KOPT-K1 (cell line): Measurements from ENCODE around the gene PMIS2.

Experiments
- H3K27ac ChIP-seq: fragments of 200-600 bp; sonication (generic); 2 replicates; pipeline ENCODE4 v1.5.1; 2016; ENCODE audit warnings: antibody characterized with exemption, mild to moderate bottlenecking, low read depth, low read length; ENCODE audit not compliant: poor library complexity, severe bottlenecking
- H3K36me3 ChIP-seq: fragments of 200-600 bp; sonication (generic); 2 replicates; pipeline ENCODE4 v1.5.1; 2017; ENCODE audit warnings: antibody characterized with exemption, mild to moderate bottlenecking, low read length, moderate library complexity; ENCODE audit not compliant: insufficient read depth
- H3K9me3 ChIP-seq: fragments of 200-600 bp; sonication (generic); 2 replicates; pipeline ENCODE4 v1.5.1; 2017; ENCODE audit warnings: antibody characterized with exemption, low read length, mild to moderate bottlenecking; ENCODE audit not compliant: insufficient read depth, poor library complexity, severe bottlenecking

Gene PMIS2

GRCh38 chr19:35552534-35553384 is 33.2 kb upstream of the PMIS2 start:
- no peak overlapping the region for H3K27ac ChIP-seq
- H3K36me3 ChIP-seq: no peaks in the 10 kb centered on the region
- no peaks in the 10 kb centered on the region for H3K9me3 ChIP-seq

DNA sequence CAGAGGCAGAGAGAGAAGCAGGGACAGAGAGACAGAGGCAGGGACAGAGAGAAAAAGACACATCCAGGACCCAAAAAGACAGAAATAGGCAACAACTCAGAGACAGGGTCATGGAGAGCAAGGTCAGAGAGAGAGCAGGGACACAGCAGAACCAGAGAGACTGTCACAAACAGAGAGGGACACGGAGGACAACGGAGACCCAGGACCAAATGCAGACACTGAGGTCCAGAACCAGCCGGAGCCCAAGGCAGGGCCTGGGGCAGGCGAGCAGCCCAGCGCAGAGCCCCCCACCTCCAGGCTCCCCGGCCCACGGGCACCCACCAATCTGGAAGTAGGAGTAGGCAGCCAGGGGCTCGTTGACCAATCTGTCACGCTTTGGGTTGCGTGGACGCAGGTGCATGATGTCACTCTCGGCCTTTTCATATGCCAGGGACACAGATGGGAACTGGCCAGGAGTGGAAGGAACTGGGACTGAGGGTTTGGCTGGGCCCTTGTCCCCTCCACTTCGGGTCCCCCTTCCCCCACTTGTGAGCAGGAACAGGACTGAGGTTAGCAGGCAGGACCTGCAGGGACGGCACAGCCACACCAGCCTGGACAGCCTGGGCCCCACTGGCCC is 32.5 kb upstream of the PMIS2 start:
- Histone ChIP-seq H3K36me3 (no peaks in the 10 kb centered on the region), H3K9me3 (no peaks in the 10 kb centered on the region), H3K27ac (no peak overlapping the region)

DNA sequence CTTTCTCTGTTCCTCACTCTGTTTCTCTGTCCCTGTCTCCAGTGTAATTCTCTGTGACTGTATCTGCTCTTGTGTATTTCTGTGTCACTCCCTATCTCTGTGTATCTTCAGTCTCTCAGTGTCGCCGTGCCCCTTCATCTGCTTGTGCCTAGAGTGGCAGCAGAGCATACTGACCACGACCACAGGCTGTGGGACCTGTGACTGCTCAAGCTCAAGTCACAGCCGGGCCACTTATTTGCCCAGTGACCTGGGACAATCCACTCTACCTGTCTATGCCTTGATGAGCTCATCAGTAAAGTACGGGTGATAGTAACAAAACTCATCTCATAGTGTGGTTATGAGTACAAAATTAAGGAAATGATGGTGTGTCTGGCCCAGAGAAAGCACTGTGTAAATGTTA is 31.9 kb upstream of the PMIS2 start:
- Histone ChIP-seq H3K36me3 (no peaks in the 10 kb centered on the region), H3K9me3 (no peaks in the 10 kb centered on the region), H3K27ac (no peak overlapping the region)

DNA sequence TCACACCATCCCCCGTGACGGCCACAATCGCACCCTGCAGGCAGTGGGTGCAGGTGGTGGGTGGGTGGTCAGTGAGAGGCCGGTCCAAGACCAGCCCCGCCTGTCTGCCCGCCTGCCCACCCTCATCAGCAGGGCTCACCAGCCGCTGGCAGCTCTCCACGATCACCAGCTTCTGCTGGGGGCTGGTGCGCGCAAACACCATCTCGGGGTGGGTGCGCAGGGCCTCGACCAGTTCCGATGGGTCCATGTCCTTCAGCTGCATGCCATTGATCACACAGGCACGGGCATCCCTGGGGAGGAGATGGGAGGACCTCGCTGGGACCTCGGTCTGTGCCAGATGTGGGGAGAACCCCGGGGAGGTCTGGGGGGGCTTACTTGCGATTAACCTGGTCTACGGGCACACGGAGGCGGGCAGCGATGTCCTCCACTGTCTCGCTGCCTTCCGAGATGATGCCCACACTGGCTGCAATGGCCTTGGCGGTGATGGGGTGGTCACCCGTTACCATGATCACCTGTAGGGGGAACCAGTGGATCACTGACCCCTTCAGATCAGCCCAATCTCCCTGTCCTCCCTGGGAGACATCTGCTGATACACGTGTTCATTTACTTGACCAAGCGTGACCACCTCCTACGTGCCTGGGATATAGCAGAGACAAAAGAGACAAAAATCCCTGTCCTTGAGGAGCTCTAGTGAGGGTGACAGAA is 30.5 kb upstream of the PMIS2 start:
- no peaks in the 10 kb centered on the region for H3K36me3 ChIP-seq
- H3K27ac ChIP-seq: no peak overlapping the region
- no peaks in the 10 kb centered on the region for H3K9me3 ChIP-seq

DNA sequence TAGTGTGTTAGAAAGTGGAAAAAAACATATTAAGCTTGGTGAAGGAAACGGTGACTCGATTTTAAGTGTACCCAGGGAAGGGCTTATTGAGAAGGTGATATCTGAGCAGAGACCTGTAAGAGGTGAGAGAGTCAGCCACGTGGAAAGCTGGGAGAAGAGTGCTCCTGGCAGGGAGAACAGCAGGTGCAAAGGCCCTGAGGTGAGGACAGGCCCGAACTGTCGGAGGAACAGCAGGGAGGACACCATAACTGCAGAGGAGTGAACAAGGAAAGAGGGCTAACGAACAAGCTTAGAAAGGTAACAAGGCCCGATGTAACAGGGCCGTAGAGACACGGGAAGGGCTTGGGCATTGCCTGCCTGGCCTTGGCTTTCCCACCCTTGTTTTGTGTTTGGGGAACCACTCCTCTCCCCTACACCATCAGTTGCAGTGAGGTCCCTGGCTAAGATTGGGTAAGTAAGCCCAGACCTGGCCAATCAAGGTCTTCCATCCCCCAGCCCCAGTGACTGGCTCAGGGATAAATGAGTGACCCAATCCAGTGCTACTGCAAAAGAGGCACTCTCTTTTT is 29.9 kb upstream of the PMIS2 start:
- H3K27ac ChIP-seq: no peak overlapping the region
- H3K9me3 ChIP-seq: no peaks in the 10 kb centered on the region
- H3K36me3 ChIP-seq: no peaks in the 10 kb centered on the region

GRCh38 chr19:35556846-35557538 is 29.0 kb upstream of the PMIS2 start:
- Histone ChIP-seq H3K36me3 (no peaks in the 10 kb centered on the region), H3K9me3 (no peaks in the 10 kb centered on the region)

DNA sequence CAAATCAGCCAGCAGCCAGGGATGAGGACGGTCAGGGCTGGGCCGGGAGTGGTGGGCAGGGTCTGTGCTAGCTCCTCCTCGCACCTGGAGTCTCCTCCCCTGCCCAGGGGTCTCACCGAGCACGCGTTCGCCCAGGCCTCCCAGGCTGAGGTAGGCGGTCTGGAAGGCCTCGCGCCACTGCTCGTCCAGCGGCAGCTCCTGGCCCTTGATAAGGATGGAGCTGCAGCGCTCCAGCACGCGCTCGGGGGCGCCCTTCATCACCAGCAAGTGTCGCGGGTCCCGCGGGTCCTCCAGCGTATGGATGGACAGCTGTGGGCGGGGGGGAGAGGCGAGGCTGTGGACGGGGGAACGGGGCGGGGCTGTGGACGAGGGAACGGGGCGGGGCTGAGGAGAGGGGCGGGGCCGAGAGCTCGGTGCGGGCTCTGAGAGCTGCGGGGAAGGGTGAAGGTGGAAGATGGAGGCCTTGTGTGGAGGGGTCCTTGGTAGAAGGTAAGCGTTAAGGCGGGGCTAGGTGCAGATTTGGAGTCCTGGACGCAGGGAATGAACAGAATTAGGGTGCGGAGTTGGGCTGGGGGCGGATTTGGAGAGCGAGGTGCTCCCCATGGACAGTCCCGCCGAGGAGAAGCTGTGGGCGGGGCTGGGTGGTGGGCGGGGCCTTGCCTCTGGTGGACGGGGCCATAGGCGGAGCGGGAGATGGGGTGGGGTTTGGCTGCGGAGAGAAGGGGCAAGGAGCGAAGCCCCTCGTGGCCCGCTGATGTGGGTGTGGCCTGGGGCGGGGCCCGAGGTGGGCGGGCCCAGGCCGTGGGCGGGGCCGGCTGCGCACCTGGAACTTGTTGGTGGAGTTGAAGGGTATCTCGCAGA is 28.2 kb upstream of the PMIS2 start:
- Histone ChIP-seq H3K36me3 (no peaks in the 10 kb centered on the region), H3K9me3 (no peaks in the 10 kb centered on the region), H3K27ac (no peak overlapping the region)

More at GRCh38 chr19:35556846-35557538, 29.0 kb upstream of the PMIS2 start:
- no peak overlapping the region for H3K27ac ChIP-seq

- H3K9me3 ChIP-seq: no peaks in the 10 kb centered on the region
- no peaks in the 10 kb centered on the region for H3K36me3 ChIP-seq
- H3K27ac ChIP-seq: no peak overlapping the region
These were observed 27.3 kb upstream of the PMIS2 start for GRCh38 chr19:35558400-35559280.

DNA sequence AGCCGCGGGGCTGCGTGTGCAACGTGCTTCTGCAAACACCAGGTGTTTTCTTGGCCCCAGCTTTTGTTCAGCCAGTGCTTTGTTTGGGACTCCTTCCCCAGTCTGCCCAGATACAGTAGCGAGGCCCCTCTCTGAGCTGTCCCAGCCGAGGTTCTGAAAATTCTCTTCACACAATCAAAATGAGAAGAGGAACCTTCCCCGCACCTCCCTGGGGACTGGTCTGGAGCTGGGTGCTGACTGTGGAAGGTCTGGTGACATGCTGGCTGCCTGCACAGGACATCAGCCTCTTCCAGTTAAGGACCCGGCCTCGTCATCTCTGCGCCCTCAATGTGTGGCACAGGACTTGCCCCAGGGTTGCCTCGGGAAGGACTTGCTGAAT is 26.7 kb upstream of the PMIS2 start:
- Histone ChIP-seq H3K9me3 (no peaks in the 10 kb centered on the region), H3K36me3 (no peaks in the 10 kb centered on the region)

GRCh38 chr19:35559781-35560180 is 26.2 kb upstream of the PMIS2 start:
- Histone ChIP-seq H3K9me3 (no peaks in the 10 kb centered on the region), H3K27ac (no peak overlapping the region), H3K36me3 (no peaks in the 10 kb centered on the region)

More for the DNA sequence above, 26.7 kb upstream of the PMIS2 start:
- no peak overlapping the region for H3K27ac ChIP-seq

- Histone ChIP-seq H3K9me3 (no peaks in the 10 kb centered on the region), H3K36me3 (no peaks in the 10 kb centered on the region), H3K27ac (no peak overlapping the region)
These were observed 25.7 kb upstream of the PMIS2 start for GRCh38 chr19:35560271-35560670.

- no peak overlapping the region for H3K27ac ChIP-seq
- no peaks in the 10 kb centered on the region for H3K9me3 ChIP-seq
- no peaks in the 10 kb centered on the region for H3K36me3 ChIP-seq
These were observed 25.3 kb upstream of the PMIS2 start for GRCh38 chr19:35560677-35561076.

DNA sequence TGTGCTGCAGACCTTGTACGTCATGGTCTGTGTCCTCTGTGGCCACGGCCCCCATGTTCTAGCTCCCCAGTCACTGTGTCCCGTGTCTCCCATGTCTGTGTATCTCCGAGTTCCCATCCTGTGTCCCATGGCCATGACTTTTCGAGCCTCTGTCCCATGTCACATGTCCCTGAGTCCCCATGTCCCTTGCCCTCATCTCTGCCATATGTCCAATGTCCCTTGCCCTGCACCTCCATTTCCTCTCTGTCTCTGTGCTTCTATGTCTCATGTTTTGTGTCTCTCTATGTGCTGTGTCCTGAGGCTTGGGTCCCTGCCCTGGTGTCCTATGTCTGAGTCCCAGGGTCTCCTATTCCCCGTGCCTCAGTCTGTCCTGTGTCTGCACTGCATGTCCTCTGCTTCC is 24.5 kb upstream of the PMIS2 start:
- H3K9me3 ChIP-seq: no peaks in the 10 kb centered on the region
- H3K36me3 ChIP-seq: no peaks in the 10 kb centered on the region
- no peak overlapping the region for H3K27ac ChIP-seq
